Tibial artery (tissue), 4 donors: Measurements from ENCODE around the gene ARHGAP23.
"Not testable (repeated sequence)": the region's sequence is repeated elsewhere in the genome, so short reads cannot be mapped to it uniquely, and the experiment has no call there.

Source experiments
- DNase-seq, 2 donors: peaks; one replicate each; pipeline ENCODE4 v3.0.0-alpha.2; 2019
- H3K27ac ChIP-seq, 2 donors: fragments of 200-600 bp; sonication (generic) in 1 of 2; 1 replicate in 1 of 2; 2 replicates in 1 of 2; pipeline ENCODE4 v1.5.1; 2018 to 2019; ENCODE audit warnings: mild to moderate bottlenecking in 1 of 2
- H3K27me3 ChIP-seq, 2 donors: fragments of 200-600 bp; sonication (generic) in 1 of 2; one replicate each; pipeline versions ENCODE4 v1.5.1 to v1.6.0; 2016 to 2019
- H3K36me3 ChIP-seq, 3 donors: fragments of 200-600 bp; sonication (generic) in 2 of 3; one replicate each; pipeline ENCODE4 v1.5.1; 2016 to 2019; ENCODE audit warnings: mild to moderate bottlenecking in 2 of 3
- H3K4me1 ChIP-seq, 4 donors: fragments of 200-600 bp; sonication (generic) in 2 of 4; 1 replicate in 3 of 4; 2 replicates in 1 of 4; pipeline ENCODE4 v1.5.1; 2016 to 2019
- H3K4me3 ChIP-seq, 2 donors: fragments of 200-600 bp; sonication (generic) in 1 of 2; 1 replicate in 1 of 2; 2 replicates in 1 of 2; pipeline ENCODE4 v1.5.1; 2018 to 2019; ENCODE audit warnings: mild to moderate bottlenecking in 2 of 2
- H3K9me3 ChIP-seq, 3 donors: fragments of 200-600 bp; sonication (generic) in 1 of 3; one replicate each; pipeline ENCODE4 v1.5.1; 2016 to 2019
- intact Hi-C: fragments of 100-400 bp; cut with DNase I; formaldehyde crosslinking; loops from one replicate; pipeline ENCODE4 v1.15.0; 2023; ENCODE audit warnings: low total_unique reads
- TF ChIP-seq, protein P1 (sequence below), 2 experiments: fragments of 200-600 bp in 1 of 2; fragments of 450-650 bp in 1 of 2; IDR thresholded peaks; one replicate each; pipeline ENCODE4 v1.5.1; 2017 to 2019; ENCODE audit warnings: antibody characterized with exemption in 2 of 2, mild to moderate bottlenecking in 1 of 2, moderate library complexity in 1 of 2

The ARHGAP23 gene

DNA sequence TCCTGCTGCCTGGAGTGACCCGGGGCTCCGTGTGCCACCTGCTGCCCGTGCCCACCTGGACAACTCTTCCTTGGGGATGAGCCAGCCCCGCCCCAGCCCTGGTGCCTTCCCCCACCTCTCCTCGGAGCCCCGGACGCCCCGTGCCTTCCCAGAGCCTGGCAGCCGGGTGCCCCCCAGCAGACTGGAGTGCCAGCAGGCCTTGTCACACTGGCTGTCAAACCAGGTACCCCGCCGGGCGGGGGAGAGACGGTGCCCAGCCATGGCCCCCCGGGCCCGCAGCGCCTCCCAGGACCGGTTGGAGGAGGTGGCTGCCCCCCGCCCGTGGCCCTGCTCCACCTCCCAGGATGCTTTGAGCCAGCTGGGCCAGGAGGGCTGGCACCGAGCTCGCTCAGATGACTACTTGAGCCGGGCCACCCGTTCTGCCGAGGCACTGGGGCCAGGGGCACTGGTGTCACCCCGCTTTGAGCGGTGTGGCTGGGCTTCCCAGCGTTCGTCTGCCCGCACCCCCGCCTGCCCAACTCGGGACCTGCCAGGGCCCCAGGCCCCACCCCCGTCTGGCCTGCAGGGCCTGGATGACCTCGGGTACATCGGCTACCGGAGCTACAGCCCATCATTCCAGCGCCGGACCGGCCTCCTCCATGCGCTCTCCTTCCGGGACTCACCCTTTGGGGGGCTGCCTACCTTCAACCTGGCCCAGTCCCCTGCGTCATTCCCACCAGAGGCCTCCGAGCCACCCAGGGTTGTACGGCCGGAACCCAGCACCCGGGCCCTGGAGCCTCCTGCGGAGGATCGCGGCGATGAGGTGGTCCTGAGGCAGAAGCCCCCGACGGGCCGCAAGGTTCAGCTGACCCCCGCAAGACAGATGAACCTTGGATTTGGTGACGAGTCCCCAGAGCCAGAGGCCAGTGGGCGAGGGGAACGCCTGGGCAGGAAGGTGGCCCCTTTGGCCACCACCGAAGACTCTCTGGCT is 38.4 kb downstream of the ARHGAP23 start:
- no peaks in the 10 kb centered on the region for H3K9me3 ChIP-seq
- H3K36me3 ChIP-seq = peaks cover 43 to 61% (median 51%) of the 10 kb centered on the region in 3 donors
- H3K4me1 ChIP-seq = peaks cover 0 to 78% (median 66%) of the 10 kb centered on the region in 4 donors
- peak overlapping the region; percentile 93 for H3K27ac ChIP-seq
- DNase-seq = peak in 1 of 2 donors; percentile 85
- H3K4me3 ChIP-seq = peak overlapping the region; percentile 48 to 54
- no peaks in the 10 kb centered on the region for H3K27me3 ChIP-seq
- intact Hi-C loops = no loop called here
- TF ChIP-seq, protein P1, sequence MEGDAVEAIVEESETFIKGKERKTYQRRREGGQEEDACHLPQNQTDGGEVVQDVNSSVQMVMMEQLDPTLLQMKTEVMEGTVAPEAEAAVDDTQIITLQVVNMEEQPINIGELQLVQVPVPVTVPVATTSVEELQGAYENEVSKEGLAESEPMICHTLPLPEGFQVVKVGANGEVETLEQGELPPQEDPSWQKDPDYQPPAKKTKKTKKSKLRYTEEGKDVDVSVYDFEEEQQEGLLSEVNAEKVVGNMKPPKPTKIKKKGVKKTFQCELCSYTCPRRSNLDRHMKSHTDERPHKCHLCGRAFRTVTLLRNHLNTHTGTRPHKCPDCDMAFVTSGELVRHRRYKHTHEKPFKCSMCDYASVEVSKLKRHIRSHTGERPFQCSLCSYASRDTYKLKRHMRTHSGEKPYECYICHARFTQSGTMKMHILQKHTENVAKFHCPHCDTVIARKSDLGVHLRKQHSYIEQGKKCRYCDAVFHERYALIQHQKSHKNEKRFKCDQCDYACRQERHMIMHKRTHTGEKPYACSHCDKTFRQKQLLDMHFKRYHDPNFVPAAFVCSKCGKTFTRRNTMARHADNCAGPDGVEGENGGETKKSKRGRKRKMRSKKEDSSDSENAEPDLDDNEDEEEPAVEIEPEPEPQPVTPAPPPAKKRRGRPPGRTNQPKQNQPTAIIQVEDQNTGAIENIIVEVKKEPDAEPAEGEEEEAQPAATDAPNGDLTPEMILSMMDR (IDR thresholded peaks at IDR 0.05) = no peak

DNA sequence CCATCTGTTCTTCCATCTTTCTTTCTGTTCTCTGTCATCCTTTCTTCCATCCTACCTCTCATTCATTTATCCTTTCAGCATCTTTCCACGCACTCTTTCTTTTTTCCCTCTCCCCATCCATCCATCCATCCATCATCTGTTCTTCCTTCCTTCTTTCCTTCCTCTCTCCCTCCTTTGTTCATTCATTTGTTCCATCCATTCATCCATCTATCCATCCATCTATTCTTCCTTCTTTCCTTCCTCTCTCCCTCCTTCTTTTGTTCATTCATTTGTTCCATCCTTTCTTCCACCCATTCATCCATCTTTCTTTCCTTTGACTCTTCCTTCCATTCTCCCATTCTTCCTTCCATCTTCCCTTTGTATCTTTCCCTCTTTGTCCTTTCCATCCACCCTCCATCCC is 39.2 kb downstream of the ARHGAP23 start:
- peaks cover 0 to 80% (median 66%) of the 10 kb centered on the region in 4 donors for H3K4me1 ChIP-seq
- intact Hi-C loops = no loop called here
- no peaks in the 10 kb centered on the region for H3K9me3 ChIP-seq
- H3K27me3 ChIP-seq = no peaks in the 10 kb centered on the region
- DNase-seq = no peak
- peak overlapping the region in 1 of 2 donors; percentile 48 for H3K4me3 ChIP-seq
- H3K36me3 ChIP-seq = peaks cover 52 to 65% (median 60%) of the 10 kb centered on the region in 3 donors
- H3K27ac ChIP-seq = peak overlapping the region; percentile 93
- TF ChIP-seq, protein P1 (IDR thresholded peaks at IDR 0.05) = no peak

DNA sequence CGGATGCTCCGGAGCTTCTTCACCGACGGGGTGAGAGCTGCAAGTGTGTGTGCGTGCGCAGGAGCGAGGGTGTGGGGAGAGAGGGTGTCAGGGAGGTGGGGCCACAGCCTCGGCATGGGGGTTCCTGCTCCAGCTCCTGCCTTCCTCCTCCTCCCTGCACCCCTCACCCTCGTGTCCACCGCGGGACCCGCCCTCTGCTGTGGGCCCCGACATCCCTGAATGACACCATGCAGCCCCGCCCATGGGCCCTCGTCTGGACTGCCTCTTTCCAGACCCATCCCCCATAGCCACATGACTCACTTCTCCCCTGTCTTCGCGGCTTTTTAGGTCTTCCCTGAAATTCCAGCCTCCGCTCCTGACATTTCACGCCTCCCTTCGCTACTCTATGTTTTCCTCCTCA is 41.6 kb downstream of the ARHGAP23 start:
- H3K27me3 ChIP-seq = no peaks in the 10 kb centered on the region
- no peak overlapping the region for H3K4me3 ChIP-seq
- peaks cover 0 to 77% (median 44%) of the 10 kb centered on the region in 4 donors for H3K4me1 ChIP-seq
- peak overlapping the region in 1 of 2 donors; percentile 93 for H3K27ac ChIP-seq
- peaks cover 63 to 84% (median 84%) of the 10 kb centered on the region in 3 donors for H3K36me3 ChIP-seq
- no peak for DNase-seq
- TF ChIP-seq, protein P1 (IDR thresholded peaks at IDR 0.05) = no peak
- no peaks in the 10 kb centered on the region for H3K9me3 ChIP-seq
- intact Hi-C loops = no loop called here

DNA sequence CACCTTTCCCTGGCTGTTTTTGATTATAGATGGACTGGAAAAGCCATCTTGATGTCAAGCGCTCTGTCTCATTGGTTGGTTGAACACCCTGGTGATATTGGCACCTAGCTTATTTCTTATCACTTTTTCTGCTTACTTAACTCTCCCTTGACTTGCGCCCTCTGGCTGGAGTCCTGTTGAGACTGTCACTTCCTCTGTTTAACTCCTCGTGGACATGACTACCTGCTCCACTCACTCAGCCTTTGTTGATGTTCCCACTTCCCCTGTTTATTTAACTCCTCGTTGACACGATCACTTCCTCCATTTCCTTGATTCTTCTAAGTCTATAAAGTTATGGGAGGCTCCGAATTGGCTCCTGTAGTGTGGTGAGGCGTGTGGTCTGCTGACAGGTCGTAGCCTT is 43.0 kb downstream of the ARHGAP23 start:
- H3K4me3 ChIP-seq, H3K27me3 ChIP-seq, H3K27ac ChIP-seq, intact Hi-C loops, H3K9me3 ChIP-seq, DNase-seq: not testable (repeated sequence)
- Histone ChIP-seq H3K4me1 (peaks cover 0 to 75% (median 38%) of the 10 kb centered on the region in 4 donors), H3K36me3 (peaks cover 70 to 96% (median 96%) of the 10 kb centered on the region in 3 donors)

DNA sequence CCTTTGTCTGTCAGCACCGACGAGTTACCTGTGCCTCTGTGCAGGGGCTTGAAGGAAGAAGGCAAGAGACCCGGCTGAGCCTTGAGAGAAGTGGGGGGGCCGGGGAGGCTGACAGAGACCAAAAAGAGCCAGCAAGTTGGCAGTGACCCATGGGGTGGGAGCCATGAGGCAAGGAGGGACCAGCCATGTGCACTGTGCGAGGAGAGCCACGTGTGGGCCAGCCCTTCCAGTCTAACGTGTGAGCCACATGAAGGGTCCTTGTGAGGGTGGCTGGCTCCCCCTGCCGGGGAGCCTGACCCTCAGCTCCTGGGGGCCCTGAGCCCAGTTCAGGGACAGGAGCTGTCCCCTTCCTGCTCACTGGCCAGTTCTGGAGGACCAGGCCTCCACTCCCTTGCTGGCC is 46.4 kb downstream of the ARHGAP23 start:
- TF ChIP-seq, protein P1 (IDR thresholded peaks at IDR 0.05) = peak; percentile 39 to 43
- H3K4me1 ChIP-seq = peaks cover 0 to 46% (median 8%) of the 10 kb centered on the region in 4 donors
- H3K36me3 ChIP-seq = peaks cover 54 to 95% (median 95%) of the 10 kb centered on the region in 3 donors
- intact Hi-C loops, H3K9me3 ChIP-seq, DNase-seq, H3K4me3 ChIP-seq, H3K27me3 ChIP-seq: not testable (repeated sequence)
- peak overlapping the region; percentile 50 to 59 for H3K27ac ChIP-seq

DNA sequence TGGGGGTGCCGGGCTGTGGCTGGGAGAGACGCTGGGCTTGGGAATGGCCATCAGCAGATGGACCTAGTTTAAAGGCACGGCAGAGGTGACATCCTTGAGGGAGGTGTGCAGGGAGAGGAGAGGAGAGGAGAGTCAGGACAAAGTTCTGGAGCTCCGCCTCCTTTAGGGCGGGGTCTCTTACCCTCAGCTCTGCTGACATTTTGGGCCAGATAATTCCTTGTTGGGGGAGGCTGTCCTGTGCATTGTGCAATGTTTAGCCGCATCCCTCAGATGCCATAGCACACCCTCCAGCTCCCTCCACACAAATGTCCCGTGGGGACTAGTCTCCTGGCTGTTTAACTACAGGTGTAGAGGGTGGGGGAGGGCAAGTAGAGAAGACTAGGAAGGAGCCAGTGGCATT is 48.3 kb downstream of the ARHGAP23 start:
- intact Hi-C loops = no loop called here
- Histone ChIP-seq H3K4me1 (peaks cover 0 to 37% (median 2%) of the 10 kb centered on the region in 4 donors), H3K36me3 (peaks cover 51 to 91% (median 83%) of the 10 kb centered on the region in 3 donors), H3K27me3 (no peaks in the 10 kb centered on the region), H3K4me3 (no peak overlapping the region), H3K9me3 (no peaks in the 10 kb centered on the region), H3K27ac (peak overlapping the region; percentile 1 to 59)
- TF ChIP-seq, protein P1 (IDR thresholded peaks at IDR 0.05) = no peak
- no peak for DNase-seq

DNA sequence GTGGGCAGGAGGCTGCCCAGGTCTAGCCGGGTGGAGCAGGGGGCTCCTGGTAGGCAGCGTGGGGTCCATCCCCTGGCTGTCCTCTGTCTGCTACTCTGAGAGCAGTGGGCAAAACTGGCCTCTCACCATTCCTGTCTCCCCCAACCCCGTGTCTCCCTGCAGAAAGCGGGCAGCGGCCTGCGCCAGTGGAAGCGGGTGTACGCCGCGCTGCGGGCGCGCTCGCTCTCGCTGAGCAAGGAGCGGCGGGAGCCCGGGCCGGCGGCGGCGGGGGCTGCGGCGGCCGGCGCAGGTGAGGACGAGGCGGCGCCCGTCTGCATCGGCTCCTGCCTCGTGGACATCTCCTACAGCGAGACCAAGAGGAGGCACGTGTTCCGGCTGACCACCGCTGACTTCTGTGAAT is 49.2 kb downstream of the ARHGAP23 start:
- H3K4me3 ChIP-seq, DNase-seq, H3K27me3 ChIP-seq, intact Hi-C loops, H3K9me3 ChIP-seq: not testable (repeated sequence)
- peak overlapping the region in 1 of 2 donors; percentile 59 for H3K27ac ChIP-seq
- H3K36me3 ChIP-seq = peaks cover 42 to 90% (median 83%) of the 10 kb centered on the region in 3 donors
- peaks cover 0 to 41% (median 4%) of the 10 kb centered on the region in 4 donors for H3K4me1 ChIP-seq

DNA sequence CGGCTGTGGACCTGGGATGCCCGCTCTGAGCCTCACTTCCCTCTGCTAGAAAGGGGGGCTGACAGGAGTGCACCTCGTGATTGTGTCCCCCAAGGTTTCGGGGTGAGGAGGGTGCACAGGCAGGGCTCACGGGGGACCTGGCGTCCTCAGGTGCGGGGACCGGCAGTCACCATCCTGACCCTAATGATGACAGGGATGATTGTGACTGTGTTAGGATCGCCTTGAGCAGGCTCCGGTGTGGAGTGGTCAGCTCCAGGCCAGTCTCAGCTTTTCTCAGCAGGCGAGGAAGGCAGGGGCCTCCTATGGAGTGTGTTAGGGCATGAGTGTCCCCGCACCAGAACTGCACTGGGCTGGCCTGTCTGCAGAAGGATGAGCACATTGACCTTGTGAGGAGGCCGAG is 49.7 kb downstream of the ARHGAP23 start:
- H3K27me3 ChIP-seq, H3K27ac ChIP-seq, H3K4me3 ChIP-seq, H3K9me3 ChIP-seq, intact Hi-C loops, DNase-seq: not testable (repeated sequence)
- H3K4me1 ChIP-seq = peaks cover 0 to 37% (median 5%) of the 10 kb centered on the region in 4 donors
- H3K36me3 ChIP-seq = peaks cover 37 to 90% (median 83%) of the 10 kb centered on the region in 3 donors
